ENCODE results near the gene RUNX3.

- no peak for TF ChIP-seq CTCF (IDR thresholded peaks at IDR 0.05 in 2 of 3, conservative IDR thresholded peaks at IDR 0.05 in 1 of 3; ENCODE audit: borderline replicate concordance in 1 of 3, insufficient read depth in 1 of 3, low read depth in 2 of 3, low read length in 2 of 3)
- TF ChIP-seq SIN3A (IDR thresholded peaks at IDR 0.05; ENCODE audit: low read depth), result no peak
- no peak for TF ChIP-seq EZH2phosphoT487 (IDR thresholded peaks at IDR 0.05; ENCODE audit: borderline replicate concordance)
- TF ChIP-seq ZNF274 (IDR thresholded peaks at IDR 0.05; ENCODE audit: low read depth, low read length), result no peak
- TF ChIP-seq POLR2A (IDR thresholded peaks at IDR 0.05; ENCODE audit: borderline replicate concordance, extremely low read depth, insufficient read depth, insufficient read length), result no peak
Observed at GRCh38 chr1:24874611-24875234, 55.4 kb downstream of the RUNX3 start.
